Stomach (tissue), 4 donors: Measurements from ENCODE around the gene SERPING1.

Experiments
- CTCF ChIP-seq, 7 experiments: fragments of 450-650 bp in 4 of 7; fragments of 200-600 bp in 3 of 7; sonication (generic) in 3 of 7; IDR thresholded peaks; one replicate each; pipeline ENCODE4 v1.5.1; 2016 to 2019; ENCODE audit warnings: antibody characterized with exemption in 7 of 7, control low read depth in 2 of 7, mild to moderate bottlenecking in 1 of 7
- POLR2A ChIP-seq, 4 donors: fragments of 450-650 bp; IDR thresholded peaks; one replicate each; pipeline ENCODE4 v1.6.1; 2016; ENCODE audit warnings: antibody characterized with exemption in 4 of 4, control low read depth in 2 of 4, mild to moderate bottlenecking in 1 of 4, moderate library complexity in 1 of 4

GRCh38 chr11:57635246-57635645 lies 37.8 kb downstream of the SERPING1 start:
- TF ChIP-seq CTCF (IDR thresholded peaks at IDR 0.05) (no peak), POLR2A (IDR thresholded peaks at IDR 0.05) (no peak)
